ENCODE measurements around the gene MARK4. TPM values are rescaled to one million over a fixed set of nuclear protein-coding genes. Genes with fewer than 3 reads are reported as not detected.

Gene MARK4
- total RNA-seq, 3 donors from 2014 or later: 11.0 to 20.0 (median 19.2) TPM

GRCh38 chr19:45336696-45337251 lies 85.7 kb downstream of the MARK4 start:
- Histone ChIP-seq H3K27ac (no peak overlapping the region), H3K27me3 (peaks cover 0 to 11% of the 10 kb centered on the region in 2 donors), H3K4me1 (no peaks in the 10 kb centered on the region), H3K4me3 (no peak overlapping the region), H3K36me3 (no peaks in the 10 kb centered on the region), H3K9me3 (no peaks in the 10 kb centered on the region)
- DNase-seq (ENCODE audit: low spot score in 2 of 2): no peak
- no peak for TF ChIP-seq POLR2A (IDR thresholded peaks at IDR 0.05)
- intact Hi-C loops (cut with DNase I; ENCODE audit: low total_unique reads): no loop called here

DNA sequence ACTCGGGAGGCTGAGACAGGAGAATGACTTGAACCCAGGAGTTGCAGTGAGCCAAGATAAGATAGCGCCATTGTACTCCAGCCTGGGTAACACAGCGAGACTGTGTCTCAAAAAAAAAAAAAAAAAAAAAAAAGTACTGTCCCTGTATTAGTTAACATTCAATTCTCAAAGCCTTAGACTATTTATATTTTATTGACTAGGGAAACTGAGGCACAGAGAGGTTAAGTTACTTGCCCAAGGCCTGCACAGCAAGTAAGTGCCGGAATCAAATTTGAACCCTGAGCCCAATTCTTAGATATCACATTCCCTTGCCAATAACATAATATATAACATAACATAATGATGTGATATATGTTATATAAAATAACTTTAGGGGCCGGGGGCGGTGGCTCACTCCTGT lies 88.6 kb downstream of the MARK4 start:
- Histone ChIP-seq H3K9me3 (no peaks in the 10 kb centered on the region), H3K36me3 (no peaks in the 10 kb centered on the region), H3K27me3 (peaks cover 0 to 11% of the 10 kb centered on the region in 2 donors), H3K27ac (no peak overlapping the region), H3K4me1 (no peaks in the 10 kb centered on the region), H3K4me3 (no peak overlapping the region)
- intact Hi-C loops (cut with DNase I; ENCODE audit: low total_unique reads): no loop called here
- TF ChIP-seq POLR2A (IDR thresholded peaks at IDR 0.05): no peak
- TF ChIP-seq POLR2AphosphoS5 (IDR thresholded peaks at IDR 0.05): no peak
- TF ChIP-seq, protein P1, sequence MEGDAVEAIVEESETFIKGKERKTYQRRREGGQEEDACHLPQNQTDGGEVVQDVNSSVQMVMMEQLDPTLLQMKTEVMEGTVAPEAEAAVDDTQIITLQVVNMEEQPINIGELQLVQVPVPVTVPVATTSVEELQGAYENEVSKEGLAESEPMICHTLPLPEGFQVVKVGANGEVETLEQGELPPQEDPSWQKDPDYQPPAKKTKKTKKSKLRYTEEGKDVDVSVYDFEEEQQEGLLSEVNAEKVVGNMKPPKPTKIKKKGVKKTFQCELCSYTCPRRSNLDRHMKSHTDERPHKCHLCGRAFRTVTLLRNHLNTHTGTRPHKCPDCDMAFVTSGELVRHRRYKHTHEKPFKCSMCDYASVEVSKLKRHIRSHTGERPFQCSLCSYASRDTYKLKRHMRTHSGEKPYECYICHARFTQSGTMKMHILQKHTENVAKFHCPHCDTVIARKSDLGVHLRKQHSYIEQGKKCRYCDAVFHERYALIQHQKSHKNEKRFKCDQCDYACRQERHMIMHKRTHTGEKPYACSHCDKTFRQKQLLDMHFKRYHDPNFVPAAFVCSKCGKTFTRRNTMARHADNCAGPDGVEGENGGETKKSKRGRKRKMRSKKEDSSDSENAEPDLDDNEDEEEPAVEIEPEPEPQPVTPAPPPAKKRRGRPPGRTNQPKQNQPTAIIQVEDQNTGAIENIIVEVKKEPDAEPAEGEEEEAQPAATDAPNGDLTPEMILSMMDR (IDR thresholded peaks at IDR 0.05): no peak
- no peak for DNase-seq (ENCODE audit: low spot score in 2 of 2)

DNA sequence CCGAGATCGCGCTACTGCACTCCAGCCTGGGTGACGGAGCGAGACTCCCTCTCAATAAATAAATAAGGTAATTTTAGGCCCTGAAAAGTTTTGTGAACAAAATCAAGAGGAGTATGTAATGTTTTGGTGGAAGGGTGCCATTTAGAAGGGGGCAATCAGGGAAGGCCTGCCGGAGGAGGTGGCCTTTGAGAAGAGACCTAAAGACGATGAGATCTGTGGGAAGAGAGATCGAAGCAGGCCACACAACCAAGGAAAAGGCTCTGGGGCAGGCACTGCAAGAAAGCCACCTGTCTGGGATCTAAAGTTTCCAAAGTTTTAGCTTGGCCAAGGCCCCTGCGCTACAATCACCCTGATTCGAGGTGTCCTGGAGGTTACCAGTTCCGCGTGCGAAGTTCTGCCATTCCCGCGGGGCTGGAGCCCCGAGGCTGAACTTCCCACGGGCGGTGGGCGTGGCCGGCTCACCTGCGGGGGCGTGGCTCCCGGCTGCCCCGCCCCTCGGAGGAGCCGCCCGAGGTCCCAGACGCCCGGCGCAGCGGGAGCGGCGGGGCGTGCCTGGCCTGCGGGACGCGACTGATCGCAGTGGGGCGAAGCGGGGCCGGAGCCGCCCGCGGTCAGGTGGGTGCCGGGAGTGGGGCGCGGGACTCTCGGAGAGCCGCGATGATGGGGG lies 89.3 kb downstream of the MARK4 start, which contains the start of gene KLC3:
TSS of gene KLC3 (plus strand) at position 519 of the 667 bp plus-strand sequence. CDS start 4,792 bp downstream, outside the sequence.
- TF ChIP-seq, protein P1 (IDR thresholded peaks at IDR 0.05): no peak
- peak in 1 of 3 donors; percentile 49 for TF ChIP-seq POLR2AphosphoS5 (IDR thresholded peaks at IDR 0.05)
- TF ChIP-seq POLR2A (IDR thresholded peaks at IDR 0.05): no peak
- Histone ChIP-seq H3K36me3 (no peaks in the 10 kb centered on the region), H3K4me1 (no peaks in the 10 kb centered on the region), H3K4me3 (peak within 1 kb of the TSS in 2 of 3 donors; percentile 63 to 74), H3K27ac (peak within 1 kb of the TSS; percentile 71 to 78), H3K9me3 (no peaks in the 10 kb centered on the region), H3K27me3 (peaks cover 0 to 11% of the 10 kb centered on the region in 2 donors)
- DNase-seq (ENCODE audit: low spot score in 2 of 2): no peak
- intact Hi-C loops (cut with DNase I; ENCODE audit: low total_unique reads): no loop called here

- TF ChIP-seq POLR2A (IDR thresholded peaks at IDR 0.05) (no peak), POLR2AphosphoS5 (IDR thresholded peaks at IDR 0.05) (no peak)
- TF ChIP-seq, protein P1 (IDR thresholded peaks at IDR 0.05): no peak
- Histone ChIP-seq H3K36me3 (no peaks in the 10 kb centered on the region), H3K27ac (peak overlapping the region; percentile 71 to 78), H3K9me3 (no peaks in the 10 kb centered on the region), H3K27me3 (peaks cover 0 to 11% of the 10 kb centered on the region in 2 donors), H3K4me3 (peak overlapping the region in 2 of 3 donors; percentile 63 to 74), H3K4me1 (no peaks in the 10 kb centered on the region)
- peak in 1 of 2 donors; percentile 33 for DNase-seq (ENCODE audit: low spot score in 2 of 2)
- intact Hi-C loops (cut with DNase I; ENCODE audit: low total_unique reads): no loop called here
These were observed 89.9 kb downstream of the MARK4 start for GRCh38 chr19:45340899-45341453.

GRCh38 chr19:45342911-45343310 lies 91.8 kb downstream of the MARK4 start:
- Histone ChIP-seq H3K4me3 (no peak overlapping the region), H3K27ac (no peak overlapping the region), H3K4me1 (no peaks in the 10 kb centered on the region), H3K36me3 (no peaks in the 10 kb centered on the region), H3K9me3 (no peaks in the 10 kb centered on the region), H3K27me3 (peaks cover 0 to 11% of the 10 kb centered on the region in 2 donors)
- no peak for TF ChIP-seq POLR2A (IDR thresholded peaks at IDR 0.05)
- TF ChIP-seq, protein P1 (IDR thresholded peaks at IDR 0.05): no peak
- TF ChIP-seq POLR2AphosphoS5 (IDR thresholded peaks at IDR 0.05): no peak
- no peak for DNase-seq (ENCODE audit: low spot score in 2 of 2)
- intact Hi-C loops (cut with DNase I; ENCODE audit: low total_unique reads): no loop called here
